Astrocyte of the spinal cord (primary cell): Measurements from ENCODE around the gene ARVCF.

Experiments used
- DNase-seq: peaks from one replicate; pipeline ENCODE4 v3.0.0; 2011; ENCODE audit warnings: low read depth, low spot score
- H3K4me3 ChIP-seq: 2 replicates; pipeline ENCODE4 v1.5.1; 2011; ENCODE audit warnings: low read depth, mild to moderate bottlenecking, low read length, moderate library complexity
- CTCF ChIP-seq: IDR thresholded peaks from 2 replicates; pipeline ENCODE4 v1.5.1; 2012; ENCODE audit warnings: low read depth, mild to moderate bottlenecking, low read length, inconsistent platforms
- in situ Hi-C: cut with HindIII; loops from 2 replicates; pipeline ENCODE4 v1.10.0; 2017; ENCODE audit warnings: low sequenced_read_pairs

Gene ARVCF

GRCh38 chr22:19987394-19988306 lies 29.0 kb downstream of the ARVCF start:
- in situ Hi-C loops = no loop called here
- DNase-seq = no peak
- no peak overlapping the region for H3K4me3 ChIP-seq
- TF ChIP-seq CTCF = no peak

GRCh38 chr22:19986410-19987341 lies 29.9 kb downstream of the ARVCF start:
- TF ChIP-seq CTCF = no peak
- in situ Hi-C loops = no loop called here
- H3K4me3 ChIP-seq = peak overlapping the region; percentile 57
- DNase-seq = peak; percentile 70

GRCh38 chr22:19986011-19986409 lies 30.6 kb downstream of the ARVCF start:
- TF ChIP-seq CTCF = no peak
- peak overlapping the region; percentile 57 for H3K4me3 ChIP-seq
- DNase-seq = no peak
- in situ Hi-C loops = no loop called here

- TF ChIP-seq CTCF = no peak
- in situ Hi-C loops = no loop called here
- no peak overlapping the region for H3K4me3 ChIP-seq
- no peak for DNase-seq
Observed at GRCh38 chr22:19984851-19985811, 31.5 kb downstream of the ARVCF start.

- in situ Hi-C loops = no loop called here
- no peak overlapping the region for H3K4me3 ChIP-seq
- peak; percentile 74 for DNase-seq
- no peak for TF ChIP-seq CTCF
Observed at GRCh38 chr22:19984201-19984753, 32.3 kb downstream of the ARVCF start.

- in situ Hi-C loops = no loop called here
- no peak overlapping the region for H3K4me3 ChIP-seq
- no peak for TF ChIP-seq CTCF
- no peak for DNase-seq
Observed at GRCh38 chr22:19983741-19984140, 32.9 kb downstream of the ARVCF start.
